Esophagus muscularis mucosa (tissue), 4 donors: ENCODE data around the gene MTLN.

ENCODE experiments used
- CTCF ChIP-seq, 3 experiments: fragments of 200-600 bp in 2 of 3; fragments of 450-650 bp in 1 of 3; sonication (generic) in 2 of 3; IDR thresholded peaks; one replicate each; pipeline ENCODE4 v1.5.1; 2017 to 2019; ENCODE audit warnings: antibody characterized with exemption in 3 of 3, mild to moderate bottlenecking in 2 of 3, moderate library complexity in 1 of 3
- EP300 ChIP-seq: sonication (generic); formaldehyde crosslinking; IDR thresholded peaks from one replicate; pipeline ENCODE4 v1.6.1; 2017; ENCODE audit warnings: antibody characterized with exemption
- POLR2A ChIP-seq: fragments of 450-650 bp; IDR thresholded peaks from one replicate; pipeline ENCODE4 v1.6.1; 2017; ENCODE audit warnings: antibody characterized with exemption, moderate library complexity, mild to moderate bottlenecking, low read depth

DNA sequence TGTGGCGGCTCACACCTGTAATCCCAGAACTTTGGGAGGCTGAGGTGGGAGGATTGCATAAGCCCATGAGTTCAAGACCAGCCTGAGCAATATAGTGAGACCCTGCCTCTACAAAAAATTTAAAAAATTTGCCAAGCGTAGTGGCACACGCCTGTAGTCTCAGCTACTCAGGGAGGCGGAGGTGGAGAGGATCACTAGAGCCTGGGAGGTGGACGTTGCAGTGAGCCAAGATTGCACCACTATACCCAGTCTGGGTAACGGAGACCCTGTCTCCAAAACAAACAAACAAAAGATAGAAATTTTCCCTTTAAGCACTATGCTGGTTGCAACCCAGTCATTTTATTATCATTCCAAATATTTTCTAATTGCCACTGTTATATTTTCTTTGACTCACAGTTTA, 39.8 kb downstream of the MTLN start:
- TF ChIP-seq CTCF (IDR thresholded peaks at IDR 0.05) (no peak), POLR2A (no peak), EP300 (no peak)
